ENCODE data around the gene SLC27A4.

The SLC27A4 gene

GRCh38 chr9:128339761-128340690 lies at the start of gene SLC27A4:
Gene SLC27A4, plus strand, starts transcription at chr9:128340527. Its CDS starts 2,606 bp downstream, at chr9:128343133.
- peak; percentile 61 for DNase-seq

GRCh38 chr9:128292009-128292408 lies 48.3 kb upstream of the SLC27A4 start:
- no peak for DNase-seq

- no peak for DNase-seq
Observed at GRCh38 chr9:128293091-128293490, 47.2 kb upstream of the SLC27A4 start.

- DNase-seq = no peak
Observed at GRCh38 chr9:128294142-128294541, 46.2 kb upstream of the SLC27A4 start.

- no peak for DNase-seq
Observed at GRCh38 chr9:128296340-128297220, 43.7 kb upstream of the SLC27A4 start.

GRCh38 chr9:128297221-128297773 lies 43.0 kb upstream of the SLC27A4 start:
- no peak for DNase-seq

GRCh38 chr9:128298535-128299482 lies 41.5 kb upstream of the SLC27A4 start:
- DNase-seq = no peak

GRCh38 chr9:128304136-128304970 lies 36.0 kb upstream of the SLC27A4 start:
- no peak for DNase-seq

- no peak for DNase-seq
Observed at GRCh38 chr9:128304971-128305288, 35.4 kb upstream of the SLC27A4 start.

- DNase-seq = no peak
Observed at GRCh38 chr9:128309551-128309950, 30.8 kb upstream of the SLC27A4 start.

- DNase-seq = no peak
Observed at GRCh38 chr9:128310461-128310860, 29.9 kb upstream of the SLC27A4 start.

- no peak for DNase-seq
Observed at GRCh38 chr9:128314697-128315096, 25.6 kb upstream of the SLC27A4 start.

- no peak for DNase-seq
Observed at GRCh38 chr9:128316421-128316820, 23.9 kb upstream of the SLC27A4 start.

- no peak for DNase-seq
Observed at GRCh38 chr9:128317629-128318028, 22.7 kb upstream of the SLC27A4 start.

- no peak for DNase-seq
Observed at GRCh38 chr9:128321343-128321742, 19.0 kb upstream of the SLC27A4 start.

- DNase-seq = no peak
Observed at GRCh38 chr9:128321879-128322403, 18.4 kb upstream of the SLC27A4 start.

- DNase-seq = peak; percentile 94
Observed at GRCh38 chr9:128322404-128323211, 17.7 kb upstream of the SLC27A4 start, which contains the start of the genes COQ4 and TRUB2. Gene COQ4, plus strand, starts transcription at chr9:128322839. Its CDS starts 20 bp downstream, at chr9:128322859. Gene TRUB2, minus strand, starts transcription at chr9:128322447. Its CDS starts 39 bp downstream, at chr9:128322408.

- no peak for DNase-seq
Observed at GRCh38 chr9:128323212-128323730, 17.1 kb upstream of the SLC27A4 start.

- DNase-seq = no peak
Observed at GRCh38 chr9:128323791-128324190, 16.5 kb upstream of the SLC27A4 start.

- DNase-seq = no peak
Observed at GRCh38 chr9:128324401-128324800, 15.9 kb upstream of the SLC27A4 start.
